ENCODE data around the gene PGS1. TPM values are rescaled to one million over a fixed set of nuclear protein-coding genes. Genes with fewer than 3 reads are reported as not detected.
"Not testable (repeated sequence)": the region's sequence is repeated elsewhere in the genome, so short reads cannot be mapped to it uniquely, and the experiment has no call there.

The PGS1 gene
- total RNA-seq, 1 donor from 2014 or later = 9.1 TPM

DNA sequence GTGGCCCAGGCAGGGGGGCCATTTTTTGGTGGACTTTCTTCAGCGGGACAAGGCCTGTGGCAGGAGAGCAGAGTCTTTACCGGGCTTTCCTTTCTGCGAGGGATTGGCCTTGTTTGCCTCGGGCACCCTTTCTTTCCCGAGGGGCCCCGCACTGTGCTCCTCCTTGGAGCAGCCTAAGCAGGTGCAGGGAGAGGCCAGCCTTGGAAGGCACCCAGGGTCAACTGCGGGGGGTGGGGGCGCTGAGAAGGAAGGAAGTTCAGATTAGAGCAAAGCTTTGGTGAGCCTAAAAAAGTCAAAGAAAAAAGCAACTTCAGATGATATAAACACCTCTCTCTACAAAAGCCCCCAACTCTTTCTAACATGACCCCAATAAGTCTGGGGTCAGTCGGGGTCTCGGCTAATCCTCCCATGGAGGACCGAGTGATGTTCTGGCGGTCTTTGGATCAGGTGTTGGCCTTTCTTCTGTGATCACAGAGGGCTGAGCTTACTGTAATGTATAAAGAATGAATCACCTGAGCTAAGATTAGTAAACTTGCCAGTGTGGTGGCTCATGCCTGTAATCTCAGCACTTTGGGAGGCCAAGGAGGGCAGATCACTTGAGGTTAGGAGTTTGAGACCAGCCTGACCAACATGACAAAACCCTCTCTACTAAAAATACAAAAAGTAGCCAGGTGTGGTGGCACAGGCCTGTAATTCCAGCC lies 63.0 kb downstream of the PGS1 start:
- DNase-seq (ENCODE audit: low spot score) (no peak), ATAC-seq (no peak)

DNA sequence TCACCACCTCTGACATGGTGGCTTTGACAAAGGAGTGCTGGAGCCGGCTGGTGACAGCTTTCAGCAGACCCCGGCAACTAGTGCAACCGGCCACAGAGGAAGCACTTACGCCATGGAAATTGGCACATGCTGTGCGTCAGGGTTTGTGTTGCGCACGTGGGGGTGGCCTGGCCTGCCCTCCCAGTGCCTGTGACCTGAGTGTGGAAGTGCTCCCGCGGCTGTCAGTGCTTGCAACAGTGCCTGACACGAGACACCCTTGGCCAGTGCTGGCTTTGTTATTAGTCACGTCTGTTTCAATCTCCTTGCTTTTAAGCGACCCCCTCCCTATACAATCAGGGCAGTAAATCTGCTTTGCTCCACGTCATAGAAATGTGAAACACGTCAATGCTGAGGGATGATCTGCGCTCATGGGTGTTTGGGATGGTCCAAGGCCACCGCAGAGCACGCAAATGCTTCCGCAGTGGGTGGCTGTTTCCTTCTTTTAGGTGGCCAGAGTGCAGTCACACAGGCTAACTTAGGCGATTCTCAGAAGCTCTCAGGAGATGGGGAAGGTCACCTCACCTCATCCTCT lies 64.3 kb downstream of the PGS1 start:
- ATAC-seq (peak; percentile 72), DNase-seq (ENCODE audit: low spot score) (peak; percentile 65)

GRCh38 chr17:78444392-78444791 lies 65.9 kb downstream of the PGS1 start:
- DNase-seq (ENCODE audit: low spot score) (no peak), ATAC-seq (no peak)

GRCh38 chr17:78446833-78447232 lies 68.4 kb downstream of the PGS1 start:
- no peak for ATAC-seq
- no peak for DNase-seq (ENCODE audit: low spot score)

- no peak for ATAC-seq
- DNase-seq (ENCODE audit: low spot score) = no peak
Observed at GRCh38 chr17:78448356-78448993, 70.0 kb downstream of the PGS1 start.

- no peak for DNase-seq (ENCODE audit: low spot score)
Observed at GRCh38 chr17:78449983-78450595, 71.6 kb downstream of the PGS1 start.

DNA sequence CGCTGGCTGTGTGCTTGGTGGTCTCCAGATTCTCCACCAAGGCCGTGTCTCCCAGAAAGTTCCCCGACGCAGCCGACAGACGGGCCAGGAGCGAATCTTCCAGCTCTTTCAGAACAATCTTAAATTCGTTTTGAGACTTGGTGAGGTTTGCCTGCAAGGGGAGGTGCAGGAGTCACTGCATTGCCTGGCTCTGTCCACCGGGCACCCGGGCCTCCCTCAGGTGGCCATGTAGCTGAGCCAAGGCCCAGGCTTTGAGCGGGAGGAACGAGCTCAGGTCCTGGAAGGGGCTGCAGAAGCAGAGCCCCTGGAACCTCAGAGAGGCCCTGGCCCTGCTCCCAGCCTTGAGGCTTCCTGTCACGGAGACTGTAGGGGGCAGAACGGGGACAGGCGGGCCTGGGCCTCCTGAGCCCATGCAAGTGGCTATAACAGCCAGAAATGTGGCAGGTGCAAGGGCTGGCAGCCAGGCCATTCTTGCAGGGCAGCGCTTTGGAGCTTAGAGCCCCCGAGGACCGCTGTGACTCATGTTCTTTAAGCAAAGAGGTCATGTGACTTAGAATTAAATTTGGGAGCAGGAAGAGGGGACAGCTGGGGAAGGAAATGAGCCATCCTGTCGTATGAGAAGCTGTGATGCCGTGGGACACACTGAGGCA lies 72.4 kb downstream of the PGS1 start:
- no peak for DNase-seq (ENCODE audit: low spot score)
- no peak for ATAC-seq

More at GRCh38 chr17:78449983-78450595, 71.6 kb downstream of the PGS1 start:
- no peak for ATAC-seq

- no peak for ATAC-seq
- no peak for DNase-seq (ENCODE audit: low spot score)
Observed at GRCh38 chr17:78451753-78452152, 73.3 kb downstream of the PGS1 start.

- no peak for DNase-seq (ENCODE audit: low spot score)
- no peak for ATAC-seq
Observed at GRCh38 chr17:78454346-78454745, 75.9 kb downstream of the PGS1 start.

DNA sequence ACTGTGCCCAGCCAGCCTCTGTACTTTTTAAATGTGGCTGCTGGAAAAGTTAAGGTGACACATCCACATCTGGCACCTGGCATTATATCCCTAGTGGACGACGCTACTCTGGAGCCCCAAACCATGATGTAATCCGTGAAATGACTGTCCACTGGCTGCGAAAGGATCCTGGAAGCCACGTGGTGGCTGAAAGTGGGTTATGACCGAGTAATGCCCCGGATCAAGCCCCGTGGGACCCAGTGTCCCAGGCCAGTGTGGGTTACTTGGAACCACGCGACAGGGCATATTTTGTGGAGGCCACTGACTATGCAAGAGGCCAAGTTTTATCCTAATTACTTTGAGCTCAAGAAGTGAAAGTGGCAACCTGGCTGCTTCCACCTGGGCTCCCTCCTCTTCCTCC lies 79.6 kb downstream of the PGS1 start:
- ATAC-seq = no peak
- DNase-seq (ENCODE audit: low spot score) = no peak

GRCh38 chr17:78458736-78459335 lies 80.4 kb downstream of the PGS1 start:
- ATAC-seq (no peak), DNase-seq (ENCODE audit: low spot score) (no peak)

- ATAC-seq (no peak), DNase-seq (ENCODE audit: low spot score) (no peak)
Observed at GRCh38 chr17:78459696-78460095, 81.2 kb downstream of the PGS1 start.

DNA sequence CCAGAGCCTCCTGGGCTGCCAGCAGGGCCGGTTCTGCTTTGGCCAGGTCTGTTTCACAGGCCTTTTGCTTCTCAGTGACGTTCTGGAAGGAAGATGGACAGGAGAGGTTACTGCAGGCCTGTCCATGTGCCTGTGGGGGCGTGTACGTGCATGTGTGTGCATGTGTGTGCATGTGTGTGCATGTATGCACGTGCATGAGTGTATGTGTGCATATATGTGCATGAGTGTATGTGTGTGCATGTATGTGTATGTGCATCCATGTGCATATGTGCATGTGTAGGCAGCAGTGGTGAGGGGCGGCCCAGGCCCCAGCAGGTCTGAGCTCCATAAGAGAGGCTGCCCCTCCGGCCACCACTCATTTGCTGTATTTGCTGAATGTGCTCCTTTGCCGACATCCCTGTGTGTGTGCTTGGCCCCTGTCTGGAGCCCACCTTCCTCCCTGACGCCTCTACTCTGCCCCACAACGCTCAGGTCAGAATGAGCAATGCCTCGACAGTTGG lies 81.8 kb downstream of the PGS1 start:
- no peak for DNase-seq (ENCODE audit: low spot score)
- ATAC-seq = no peak

- DNase-seq (ENCODE audit: low spot score) (no peak), ATAC-seq (no peak)
Observed at GRCh38 chr17:78460951-78461798, 82.7 kb downstream of the PGS1 start.

DNA sequence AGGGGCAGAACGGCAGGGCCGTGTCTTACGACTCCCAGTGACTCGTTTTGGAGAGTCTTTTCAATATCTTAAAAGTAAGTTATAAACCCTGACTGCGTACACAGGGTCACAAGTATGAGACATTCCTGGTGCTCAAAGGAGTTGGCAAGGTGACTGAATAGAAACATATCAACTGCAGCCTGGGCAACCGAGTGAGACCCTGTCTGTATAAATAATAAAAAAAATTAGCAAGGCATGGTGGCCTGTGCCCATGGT lies 83.3 kb downstream of the PGS1 start:
- DNase-seq (ENCODE audit: low spot score) (no peak), ATAC-seq (no peak)

DNA sequence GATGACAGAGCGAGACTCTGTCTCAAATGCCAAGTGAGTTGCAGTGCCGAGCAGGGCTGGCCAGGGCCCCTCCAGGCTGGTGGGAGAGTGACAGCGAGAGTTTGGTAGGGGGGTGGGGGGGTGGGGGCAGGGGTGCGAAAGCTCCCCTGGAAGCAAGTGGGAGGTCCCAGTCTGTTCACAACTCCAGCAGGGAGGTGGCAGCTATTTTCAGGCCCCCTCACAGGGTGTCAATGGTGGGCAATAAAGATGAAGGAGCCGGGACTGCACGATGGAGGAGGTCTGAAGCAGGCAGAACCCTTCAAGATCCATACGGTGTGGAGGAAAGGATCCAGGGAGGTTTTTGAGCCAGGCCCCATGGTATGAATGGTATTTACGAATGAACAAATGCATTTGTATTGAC lies 83.7 kb downstream of the PGS1 start:
- no peak for ATAC-seq
- no peak for DNase-seq (ENCODE audit: low spot score)

DNA sequence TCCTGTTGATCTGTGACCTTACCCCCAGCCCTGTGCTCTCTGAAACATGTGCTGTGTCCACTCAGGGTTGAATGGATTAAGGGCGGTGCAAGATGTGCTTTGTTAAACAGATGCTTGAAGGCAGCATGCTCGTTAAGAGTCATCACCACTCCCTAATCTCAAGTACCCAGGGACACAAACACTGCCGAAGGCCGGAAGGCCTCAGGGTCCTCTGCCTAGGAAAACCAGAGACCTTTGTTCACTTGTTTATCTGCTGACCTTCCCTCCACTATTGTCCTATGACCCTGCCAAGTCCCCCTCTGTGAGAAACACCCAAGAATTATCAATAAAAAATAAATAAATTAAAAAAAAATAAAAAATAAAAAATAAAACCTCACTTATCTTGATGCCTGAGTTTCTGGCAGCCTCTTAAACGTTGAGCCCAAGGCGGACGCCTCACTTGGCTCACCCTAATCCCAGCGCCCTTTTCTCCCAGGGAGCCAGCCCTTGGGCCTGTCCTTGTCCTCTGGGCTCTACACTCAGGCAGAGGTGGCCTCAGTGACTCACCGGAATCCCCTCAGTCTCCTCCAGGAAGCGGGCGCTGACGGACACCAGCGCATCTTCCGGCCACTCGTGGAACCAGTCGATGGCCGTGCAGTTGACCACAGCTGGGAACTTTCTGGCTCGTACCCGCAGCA lies 87.8 kb downstream of the PGS1 start:
- not testable (repeated sequence) for DNase-seq (ENCODE audit: low spot score); ATAC-seq

- DNase-seq (ENCODE audit: low spot score) (no peak), ATAC-seq (no peak)
Observed at GRCh38 chr17:78466786-78467715, 88.6 kb downstream of the PGS1 start.

DNA sequence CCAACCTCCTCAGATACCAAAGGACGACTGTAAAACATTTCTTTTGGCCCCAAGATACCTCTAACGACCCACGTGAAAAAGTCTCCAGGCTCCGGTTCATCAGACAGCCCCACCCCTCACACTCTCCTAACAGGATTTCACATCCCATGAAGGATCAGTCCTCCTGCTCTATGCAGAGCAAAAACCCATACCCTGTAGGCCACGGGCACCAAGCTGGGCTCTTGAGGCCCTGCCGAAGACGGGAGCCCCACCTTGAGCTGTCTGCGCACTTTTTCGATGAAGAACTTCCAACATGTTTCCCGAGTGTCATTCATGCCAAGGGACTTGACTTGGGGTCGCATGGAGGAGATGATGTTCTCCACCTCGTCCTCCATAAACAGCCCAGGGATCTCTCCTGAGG lies 89.9 kb downstream of the PGS1 start:
- DNase-seq (ENCODE audit: low spot score) (no peak), ATAC-seq (no peak)
